ENCODE measurements around the gene KIAA1755. TPM values are rescaled to one million over a fixed set of nuclear protein-coding genes. Genes with fewer than 3 reads are reported as not detected.

Gene KIAA1755
- polyA plus RNA-seq, 1 donor from 2014 or later: not detected

DNA sequence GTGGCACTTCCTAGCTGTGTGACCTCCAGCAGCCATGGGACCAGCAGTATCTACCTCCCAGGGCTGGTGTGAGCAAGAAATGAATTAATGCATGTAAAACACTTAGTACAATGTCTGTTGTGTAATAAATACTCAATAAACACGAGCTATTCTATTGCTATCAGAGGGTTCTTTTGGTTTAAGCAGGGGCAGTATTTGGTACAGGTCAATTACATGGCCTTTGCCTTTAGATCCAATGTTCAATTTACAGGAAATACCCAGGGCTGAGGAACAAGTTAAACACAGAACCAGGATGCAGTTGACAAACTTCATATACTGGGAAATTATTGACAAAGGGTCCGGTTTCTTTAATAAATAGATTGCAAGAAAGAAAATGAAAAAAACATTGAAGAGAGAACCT is 98.4 kb downstream of the KIAA1755 start:
- no peak for TF ChIP-seq POLR2AphosphoS5 (IDR thresholded peaks at IDR 0.05)
- no peak for TF ChIP-seq TAF1 (IDR thresholded peaks at IDR 0.05; ENCODE audit: low read depth)
- no peak for TF ChIP-seq SMC3 (conservative IDR thresholded peaks at IDR 0.05; ENCODE audit: poor library complexity)
- TF ChIP-seq RAD21 (conservative IDR thresholded peaks at IDR 0.05): no peak
- no peak for TF ChIP-seq MXI1 (conservative IDR thresholded peaks at IDR 0.05; ENCODE audit: poor library complexity, severe bottlenecking)
- Histone ChIP-seq H3K79me2 (replicated peaks; ENCODE audit: insufficient read depth, low read length) (no peaks in the 10 kb centered on the region), H3F3A (ENCODE audit: insufficient read depth, low read length, poor library complexity, severe bottlenecking) (no peaks in the 10 kb centered on the region), H3K4me3 (ENCODE audit: low read length) (no peak overlapping the region), H3K9me2 (ENCODE audit: insufficient read depth, low read length) (no peaks in the 10 kb centered on the region), H3K27me3 (ENCODE audit: insufficient read depth, low read depth, low read length) (peaks cover 6% of the 10 kb centered on the region), H3K9ac (ENCODE audit: low read length) (no peak overlapping the region), H3K36me3 (ENCODE audit: insufficient read depth, low read length) (no peaks in the 10 kb centered on the region), H3K9me3 (ENCODE audit: low read length) (no peaks in the 10 kb centered on the region), H3K4me2 (ENCODE audit: low read length) (no peak overlapping the region), H4K20me1 (ENCODE audit: insufficient read depth) (no peaks in the 10 kb centered on the region), H2AFZ (ENCODE audit: low read depth, low read length) (no peak overlapping the region), H3K27ac (ENCODE audit: low read length) (no peak overlapping the region)

DNA sequence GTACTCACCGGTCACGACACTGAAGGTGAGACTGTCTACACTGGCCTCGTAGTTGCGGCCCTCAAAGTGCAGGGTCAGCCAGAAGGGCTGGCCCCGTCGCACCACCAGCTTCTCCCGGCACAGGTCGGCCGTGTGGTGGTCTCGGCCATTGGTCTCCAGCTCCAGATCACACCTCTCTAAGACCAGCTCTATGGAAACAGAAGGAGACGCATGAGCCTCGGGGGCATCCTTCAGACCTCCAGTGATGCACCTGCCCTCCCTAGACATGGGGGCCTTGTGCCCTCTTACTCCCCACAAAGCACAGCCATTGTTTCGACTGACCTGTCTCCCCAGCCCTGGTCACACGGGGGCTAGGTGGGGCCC is 99.1 kb downstream of the KIAA1755 start:
- H3K9me3 ChIP-seq (ENCODE audit: low read length): no peaks in the 10 kb centered on the region
- H3K4me3 ChIP-seq (ENCODE audit: low read length): no peak overlapping the region
- H4K20me1 ChIP-seq (ENCODE audit: insufficient read depth): no peaks in the 10 kb centered on the region
- TF ChIP-seq SMC3 (conservative IDR thresholded peaks at IDR 0.05; ENCODE audit: poor library complexity): no peak
- TF ChIP-seq POLR2AphosphoS5 (IDR thresholded peaks at IDR 0.05): no peak
- TF ChIP-seq REST (IDR thresholded peaks at IDR 0.05; ENCODE audit: borderline replicate concordance): no peak
- no peak for TF ChIP-seq RAD21 (conservative IDR thresholded peaks at IDR 0.05)
- TF ChIP-seq, protein P1, sequence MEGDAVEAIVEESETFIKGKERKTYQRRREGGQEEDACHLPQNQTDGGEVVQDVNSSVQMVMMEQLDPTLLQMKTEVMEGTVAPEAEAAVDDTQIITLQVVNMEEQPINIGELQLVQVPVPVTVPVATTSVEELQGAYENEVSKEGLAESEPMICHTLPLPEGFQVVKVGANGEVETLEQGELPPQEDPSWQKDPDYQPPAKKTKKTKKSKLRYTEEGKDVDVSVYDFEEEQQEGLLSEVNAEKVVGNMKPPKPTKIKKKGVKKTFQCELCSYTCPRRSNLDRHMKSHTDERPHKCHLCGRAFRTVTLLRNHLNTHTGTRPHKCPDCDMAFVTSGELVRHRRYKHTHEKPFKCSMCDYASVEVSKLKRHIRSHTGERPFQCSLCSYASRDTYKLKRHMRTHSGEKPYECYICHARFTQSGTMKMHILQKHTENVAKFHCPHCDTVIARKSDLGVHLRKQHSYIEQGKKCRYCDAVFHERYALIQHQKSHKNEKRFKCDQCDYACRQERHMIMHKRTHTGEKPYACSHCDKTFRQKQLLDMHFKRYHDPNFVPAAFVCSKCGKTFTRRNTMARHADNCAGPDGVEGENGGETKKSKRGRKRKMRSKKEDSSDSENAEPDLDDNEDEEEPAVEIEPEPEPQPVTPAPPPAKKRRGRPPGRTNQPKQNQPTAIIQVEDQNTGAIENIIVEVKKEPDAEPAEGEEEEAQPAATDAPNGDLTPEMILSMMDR (IDR thresholded peaks at IDR 0.05; ENCODE audit: poor library complexity, severe bottlenecking): no peak
- no peak for TF ChIP-seq TAF1 (IDR thresholded peaks at IDR 0.05; ENCODE audit: low read depth)
- no peak for TF ChIP-seq EP300 (conservative IDR thresholded peaks at IDR 0.05; ENCODE audit: poor library complexity, severe bottlenecking)
- no peak for TF ChIP-seq MXI1 (conservative IDR thresholded peaks at IDR 0.05; ENCODE audit: poor library complexity, severe bottlenecking)
- no peak for TF ChIP-seq EZH2 (IDR thresholded peaks at IDR 0.05; ENCODE audit: borderline replicate concordance, insufficient read depth, low read length, poor library complexity, severe bottlenecking)
- H3K36me3 ChIP-seq (ENCODE audit: insufficient read depth, low read length): no peaks in the 10 kb centered on the region
- H3K9ac ChIP-seq (ENCODE audit: low read length): no peak overlapping the region
- no peaks in the 10 kb centered on the region for H3K9me2 ChIP-seq (ENCODE audit: insufficient read depth, low read length)
- no peak overlapping the region for H3K4me2 ChIP-seq (ENCODE audit: low read length)
- no peaks in the 10 kb centered on the region for H3K79me2 ChIP-seq (replicated peaks; ENCODE audit: insufficient read depth, low read length)
- H3K27ac ChIP-seq (ENCODE audit: low read length): no peak overlapping the region
- no peaks in the 10 kb centered on the region for H3F3A ChIP-seq (ENCODE audit: insufficient read depth, low read length, poor library complexity, severe bottlenecking)
- H3K27me3 ChIP-seq (ENCODE audit: insufficient read depth, low read depth, low read length): peaks cover 6% of the 10 kb centered on the region
- H2AFZ ChIP-seq (ENCODE audit: low read depth, low read length): no peak overlapping the region

Other genes with a start within 250 kb of the KIAA1755 start
- gene TTI1, start 227.3 kb downstream of the KIAA1755 start, polyA plus RNA-seq: 17.5 and 20.0 TPM in 2 replicates
- 22.1 and 23.4 TPM in 2 replicates for gene RPRD1B, start 227.0 kb downstream of the KIAA1755 start, polyA plus RNA-seq
- gene TGM2, start 95.5 kb downstream of the KIAA1755 start, polyA plus RNA-seq: not detected in 2 replicates
- not detected in 2 replicates for gene BPI, start 43.4 kb upstream of the KIAA1755 start, polyA plus RNA-seq
- not detected in 2 replicates for gene LBP, start 85.7 kb upstream of the KIAA1755 start, polyA plus RNA-seq
- 20.4 and 23.1 TPM in 2 replicates for gene SNHG17, start 174.6 kb upstream of the KIAA1755 start, polyA plus RNA-seq
- 30.0 TPM in 2 replicates for gene RALGAPB, start 212.1 kb upstream of the KIAA1755 start, polyA plus RNA-seq

Measured in neural cell (in vitro differentiated cells).